Subcutaneous adipose tissue (tissue), 4 donors: Measurements from ENCODE around the gene EMILIN1. TPM values are rescaled to one million over a fixed set of nuclear protein-coding genes. Genes with fewer than 3 reads are reported as not detected.

Experiments
- CTCF ChIP-seq: fragments of 450-650 bp; IDR thresholded peaks from one replicate; pipeline ENCODE4 v1.5.1; 2016; ENCODE audit warnings: low read depth, mild to moderate bottlenecking, control low read depth, antibody characterized with exemption, moderate library complexity
- total RNA-seq, 4 donors: library from RNA; depleted of rRNA; stranded (reverse); fragments of >200 nt; gene quantifications; one replicate each; pipeline ENCODE4 v1.1.0, GENCODE V29; 2016

Gene EMILIN1
- 10 to 100 TPM; 21.0 to 51.6 (median 33.5) TPM for total RNA-seq

DNA sequence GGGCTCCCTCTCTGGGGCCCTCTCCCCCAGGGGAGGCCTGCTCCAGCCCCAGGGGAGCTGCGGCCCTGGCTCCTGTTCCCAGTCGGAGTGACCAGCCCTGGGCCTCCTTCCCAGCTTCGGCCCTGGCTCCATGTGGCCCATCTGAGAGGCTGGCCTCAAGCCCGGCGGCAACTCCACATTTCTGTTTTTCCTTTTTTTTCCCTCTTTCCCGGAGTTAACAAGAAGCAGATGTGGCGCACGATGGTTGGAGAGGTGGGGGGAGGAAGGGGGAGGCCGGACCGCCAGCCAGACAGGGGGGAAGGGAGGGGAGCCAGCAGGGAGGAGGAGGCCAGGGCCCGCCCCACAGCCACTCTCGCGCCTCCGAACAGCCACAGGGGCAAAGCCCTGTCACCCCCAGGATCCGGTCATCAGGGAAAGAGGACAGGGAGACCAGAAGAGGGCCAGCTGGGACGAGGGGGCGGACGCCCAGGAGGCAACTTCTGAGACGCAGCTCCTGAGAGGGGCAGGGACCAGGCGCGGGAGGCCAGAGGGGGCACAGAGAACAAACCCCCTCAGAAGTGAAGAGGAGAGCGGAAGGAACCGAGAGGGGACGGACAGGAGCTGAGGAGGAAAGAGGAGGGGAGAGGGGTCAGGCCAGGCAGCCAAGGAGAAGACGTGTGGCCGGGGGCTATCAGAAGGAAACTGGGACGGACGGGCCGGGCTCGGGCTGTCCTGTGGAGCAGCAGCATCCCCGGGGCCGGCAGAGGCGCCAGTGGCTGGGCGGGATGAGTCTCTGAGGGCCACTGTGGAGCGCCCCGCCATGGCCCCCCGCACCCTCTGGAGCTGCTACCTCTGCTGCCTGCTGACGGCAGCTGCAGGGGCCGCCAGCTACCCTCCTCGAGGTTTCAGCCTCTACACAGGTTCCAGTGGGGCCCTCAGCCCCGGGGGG lies at the start of gene EMILIN1:
Gene EMILIN1, plus strand, starts transcription at position 349 of the 928 bp plus-strand sequence. Its CDS starts 451 bp downstream, at position 800.
- TF ChIP-seq CTCF, result no peak

GRCh38 chr2:27029051-27029450 lies 49.4 kb upstream of the EMILIN1 start:
- no peak for TF ChIP-seq CTCF

- TF ChIP-seq CTCF, result no peak
Observed at GRCh38 chr2:27032495-27033252, 45.7 kb upstream of the EMILIN1 start, which contains the start of gene TMEM214. Gene TMEM214, plus strand, starts transcription at chr2:27032965. Its CDS starts 51 bp downstream, at chr2:27033016.

DNA sequence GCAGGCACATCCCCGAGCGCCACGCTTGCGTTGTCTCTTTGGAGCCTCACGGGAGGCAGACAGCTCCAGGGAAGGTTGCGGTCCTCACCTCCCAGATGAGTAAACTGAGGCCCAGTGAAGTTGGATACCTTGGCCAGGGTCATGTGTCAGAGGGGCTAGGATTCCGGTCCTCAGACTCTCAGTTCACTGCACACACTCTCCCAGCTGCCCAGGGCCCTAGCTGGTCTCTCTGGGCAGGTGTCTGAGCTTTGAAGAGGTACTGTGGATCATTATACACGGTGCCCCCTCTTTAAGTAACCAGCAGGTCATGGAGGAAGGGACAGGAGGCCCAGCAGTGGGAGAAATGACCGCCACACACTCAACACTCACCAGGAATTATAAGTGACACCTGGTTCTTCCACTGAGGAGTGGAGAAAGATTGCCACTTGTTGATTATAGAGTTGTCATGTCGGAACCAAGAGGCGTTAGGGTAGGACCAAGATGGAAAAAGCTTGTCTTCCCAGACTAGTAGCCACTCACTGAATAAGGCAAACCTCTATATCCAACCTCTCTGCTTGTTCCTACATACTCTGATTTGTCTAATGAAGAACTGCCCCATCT lies 45.1 kb upstream of the EMILIN1 start:
- TF ChIP-seq CTCF, result no peak

GRCh38 chr2:27038012-27038411 lies 40.4 kb upstream of the EMILIN1 start:
- no peak for TF ChIP-seq CTCF

- no peak for TF ChIP-seq CTCF
Observed at GRCh38 chr2:27038631-27039339, 39.6 kb upstream of the EMILIN1 start.
